ENCODE measurements around the gene RPP25L.

DNA sequence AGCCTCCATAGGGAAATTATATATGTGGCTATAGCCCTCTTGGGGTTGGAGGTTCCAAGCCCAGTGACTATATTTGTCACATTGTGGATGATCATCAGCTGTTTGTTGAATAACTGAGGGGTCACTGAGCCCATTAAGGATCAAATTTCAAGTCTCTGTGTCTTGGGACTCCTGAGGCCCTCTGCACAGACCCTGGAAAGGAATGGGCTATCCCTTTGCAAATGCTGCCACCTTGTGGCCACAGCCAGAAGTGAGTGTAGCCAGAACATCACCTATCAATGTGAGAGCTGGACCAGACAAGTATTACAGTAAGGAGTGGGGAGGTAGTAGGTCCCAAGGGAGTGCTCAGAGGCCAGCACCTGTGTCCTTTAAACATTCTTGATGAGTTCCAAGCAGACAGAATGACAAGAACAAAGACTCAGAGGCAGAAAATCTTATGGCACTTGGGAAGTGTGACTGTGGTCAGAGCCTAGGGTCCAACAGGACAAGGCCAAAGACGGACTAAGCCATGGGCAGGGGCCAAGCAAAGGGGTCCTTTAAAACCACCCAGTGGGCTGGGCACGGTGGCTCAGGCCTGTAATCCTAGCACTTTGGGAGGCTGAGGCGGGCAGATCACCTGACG lies 8.2 kb downstream of the RPP25L start:
- TF ChIP-seq CTCF (IDR thresholded peaks at IDR 0.05) (peak in 1 of 3 donors; percentile 48), POLR2A (IDR thresholded peaks at IDR 0.05) (no peak)
